Osteocyte (in vitro differentiated cells): ENCODE data around the gene SND1. TPM values are rescaled to one million over a fixed set of nuclear protein-coding genes. Genes with fewer than 3 reads are reported as not detected.
A peak's percentile ranks its signal among the peaks of the same experiment; 100 is the strongest.

Experiments used
- DNase-seq: peaks from one replicate; pipeline ENCODE4 v3.0.0; 2021; ENCODE audit warnings: mixed read lengths; ENCODE audit not compliant: unreplicated experiment; ENCODE audit errors: extremely low spot score
- H3K27ac Mint-ChIP-seq: one replicate; pipeline ENCODE4 v1.8.0; 2021; ENCODE audit warnings: mild to moderate bottlenecking, mixed read lengths; ENCODE audit not compliant: unreplicated experiment
- H3K27me3 Mint-ChIP-seq: one replicate; pipeline ENCODE4 v1.8.0; 2021; ENCODE audit warnings: mixed read lengths; ENCODE audit not compliant: unreplicated experiment
- H3K36me3 Mint-ChIP-seq: one replicate; pipeline ENCODE4 v1.8.0; 2021; ENCODE audit warnings: mixed read lengths; ENCODE audit not compliant: unreplicated experiment
- H3K4me1 Mint-ChIP-seq: one replicate; pipeline ENCODE4 v1.8.0; 2021; ENCODE audit warnings: mixed read lengths; ENCODE audit not compliant: unreplicated experiment
- H3K4me3 Mint-ChIP-seq: one replicate; pipeline ENCODE4 v1.8.0; 2021; ENCODE audit warnings: mild to moderate bottlenecking, moderate library complexity, mixed read lengths; ENCODE audit not compliant: unreplicated experiment
- H3K9me3 Mint-ChIP-seq: one replicate; pipeline ENCODE4 v1.8.0; 2021; ENCODE audit warnings: mixed read lengths; ENCODE audit not compliant: unreplicated experiment
- CTCF ChIP-seq: fragments of 200-600 bp; sonication (generic); IDR thresholded peaks from 2 replicates; pipeline ENCODE4 v1.5.0; 2021; ENCODE audit warnings: antibody characterized with exemption, mild to moderate bottlenecking, moderate library complexity
- total RNA-seq: library from RNA; stranded (reverse); gene quantifications from 2 replicates; pipeline ENCODE4 v1.2.1, GENCODE V29; 2021

The SND1 gene
- total RNA-seq, 1 donor from 2014 or later, result 229 TPM

GRCh38 chr7:127653396-127653795, 1.4 kb downstream of the SND1 start:
- Mint-ChIP-seq H3K9me3 (no peaks in the 10 kb centered on the region), H3K27ac (peak overlapping the region; percentile 99), H3K4me3 (no peak overlapping the region), H3K4me1 (peaks cover 45% of the 10 kb centered on the region), H3K27me3 (no peaks in the 10 kb centered on the region), H3K36me3 (peaks cover 4% of the 10 kb centered on the region)
- TF ChIP-seq CTCF, result no peak
- no peak for DNase-seq

- Mint-ChIP-seq H3K4me3 (peak overlapping the region; percentile 47), H3K36me3 (peaks cover 6% of the 10 kb centered on the region), H3K27ac (peak overlapping the region; percentile 53), H3K4me1 (peaks cover 52% of the 10 kb centered on the region), H3K9me3 (no peaks in the 10 kb centered on the region), H3K27me3 (no peaks in the 10 kb centered on the region)
- no peak for DNase-seq
- TF ChIP-seq CTCF, result no peak
Measured at GRCh38 chr7:127654404-127655394, 2.7 kb downstream of the SND1 start.

- Mint-ChIP-seq H3K36me3 (peaks cover 9% of the 10 kb centered on the region), H3K27me3 (no peaks in the 10 kb centered on the region), H3K4me3 (no peak overlapping the region), H3K4me1 (peaks cover 51% of the 10 kb centered on the region), H3K9me3 (no peaks in the 10 kb centered on the region), H3K27ac (no peak overlapping the region)
- DNase-seq, result no peak
- no peak for TF ChIP-seq CTCF
Measured at GRCh38 chr7:127655720-127656119, 3.7 kb downstream of the SND1 start.

GRCh38 chr7:127657500-127657899, 5.5 kb downstream of the SND1 start:
- DNase-seq, result no peak
- TF ChIP-seq CTCF, result no peak
- peaks cover 42% of the 10 kb centered on the region for H3K4me1 Mint-ChIP-seq
- no peaks in the 10 kb centered on the region for H3K9me3 Mint-ChIP-seq
- H3K4me3 Mint-ChIP-seq, result no peak overlapping the region
- H3K36me3 Mint-ChIP-seq, result peaks cover 9% of the 10 kb centered on the region
- no peaks in the 10 kb centered on the region for H3K27me3 Mint-ChIP-seq
- no peak overlapping the region for H3K27ac Mint-ChIP-seq

GRCh38 chr7:127658970-127659630, 7.1 kb downstream of the SND1 start:
- H3K9me3 Mint-ChIP-seq, result no peaks in the 10 kb centered on the region
- no peak overlapping the region for H3K4me3 Mint-ChIP-seq
- TF ChIP-seq CTCF, result no peak
- no peak overlapping the region for H3K27ac Mint-ChIP-seq
- no peak for DNase-seq
- peaks cover 13% of the 10 kb centered on the region for H3K36me3 Mint-ChIP-seq
- no peaks in the 10 kb centered on the region for H3K27me3 Mint-ChIP-seq
- peaks cover 29% of the 10 kb centered on the region for H3K4me1 Mint-ChIP-seq
